ENCODE data around the gene ITSN2. TPM values are rescaled to one million over a fixed set of nuclear protein-coding genes. Genes with fewer than 3 reads are reported as not detected.

Gene ITSN2
- total RNA-seq, 2 experiments from 2014 or later, result 86.8 to 91.3 TPM

GRCh38 chr2:24354957-24355356 lies 5.4 kb downstream of the ITSN2 start:
- no peaks in the 10 kb centered on the region for H3K27me3 Mint-ChIP-seq
- peaks cover 18% of the 10 kb centered on the region for H3K36me3 Mint-ChIP-seq
- ATAC-seq (ENCODE audit: low read depth), result no peak
- H3K4me3 Mint-ChIP-seq, result no peak overlapping the region
- no peaks in the 10 kb centered on the region for H3K9me3 Mint-ChIP-seq
- H3K27ac Mint-ChIP-seq, result no peak overlapping the region
- H3K4me1 Mint-ChIP-seq, result peaks cover 46% of the 10 kb centered on the region
- DNase-seq, result no peak
- POLR2A ChIA-PET, result no interaction called here

- DNase-seq (no peak), ATAC-seq (ENCODE audit: low read depth) (no peak)
- H3K4me1 Mint-ChIP-seq, result peaks cover 49% of the 10 kb centered on the region
- no peaks in the 10 kb centered on the region for H3K9me3 Mint-ChIP-seq
- peaks cover 20% of the 10 kb centered on the region for H3K36me3 Mint-ChIP-seq
- H3K27me3 Mint-ChIP-seq, result no peaks in the 10 kb centered on the region
- no peak overlapping the region for H3K4me3 Mint-ChIP-seq
- no peak overlapping the region for H3K27ac Mint-ChIP-seq
- POLR2A ChIA-PET, result no interaction called here
Measured at GRCh38 chr2:24354395-24354794, 5.9 kb downstream of the ITSN2 start.

- DNase-seq (no peak), ATAC-seq (ENCODE audit: low read depth) (no peak)
- Mint-ChIP-seq H3K9me3 (no peaks in the 10 kb centered on the region), H3K4me3 (no peak overlapping the region), H3K27ac (no peak overlapping the region), H3K27me3 (no peaks in the 10 kb centered on the region), H3K4me1 (peaks cover 51% of the 10 kb centered on the region), H3K36me3 (peaks cover 20% of the 10 kb centered on the region)
- POLR2A ChIA-PET, result no interaction called here
Measured at GRCh38 chr2:24353973-24354372, 6.4 kb downstream of the ITSN2 start.

GRCh38 chr2:24353364-24353763 lies 7.0 kb downstream of the ITSN2 start:
- no peak overlapping the region for H3K27ac Mint-ChIP-seq

GRCh38 chr2:24352664-24353063 lies 7.7 kb downstream of the ITSN2 start:
- Mint-ChIP-seq H3K9me3 (no peaks in the 10 kb centered on the region), H3K36me3 (peaks cover 15% of the 10 kb centered on the region), H3K4me1 (peaks cover 44% of the 10 kb centered on the region), H3K27me3 (no peaks in the 10 kb centered on the region), H3K4me3 (no peak overlapping the region), H3K27ac (no peak overlapping the region)
- ATAC-seq (ENCODE audit: low read depth), result no peak
- POLR2A ChIA-PET, result no interaction called here
- DNase-seq, result no peak

More at GRCh38 chr2:24353364-24353763, 7.0 kb downstream of the ITSN2 start:
- H3K4me1 Mint-ChIP-seq, result peaks cover 49% of the 10 kb centered on the region
- H3K9me3 Mint-ChIP-seq, result no peaks in the 10 kb centered on the region
- DNase-seq, result no peak
- no peak overlapping the region for H3K4me3 Mint-ChIP-seq
- POLR2A ChIA-PET, result no interaction called here
- H3K36me3 Mint-ChIP-seq, result peaks cover 20% of the 10 kb centered on the region
- H3K27me3 Mint-ChIP-seq, result no peaks in the 10 kb centered on the region
- no peak for ATAC-seq (ENCODE audit: low read depth)

- Mint-ChIP-seq H3K9me3 (no peaks in the 10 kb centered on the region), H3K4me3 (no peak overlapping the region), H3K36me3 (peaks cover 12% of the 10 kb centered on the region), H3K4me1 (peaks cover 42% of the 10 kb centered on the region), H3K27ac (no peak overlapping the region), H3K27me3 (no peaks in the 10 kb centered on the region)
- ATAC-seq (ENCODE audit: low read depth) (no peak), DNase-seq (no peak)
- POLR2A ChIA-PET, result no interaction called here
Measured at GRCh38 chr2:24351981-24352380, 8.4 kb downstream of the ITSN2 start.

- DNase-seq (no peak), ATAC-seq (ENCODE audit: low read depth) (no peak)
- Mint-ChIP-seq H3K4me3 (no peak overlapping the region), H3K9me3 (no peaks in the 10 kb centered on the region), H3K27me3 (no peaks in the 10 kb centered on the region), H3K4me1 (peaks cover 40% of the 10 kb centered on the region), H3K36me3 (peaks cover 11% of the 10 kb centered on the region), H3K27ac (no peak overlapping the region)
- POLR2A ChIA-PET, result interaction anchor here (1.7 kb wide), 1 partner anchor 9 kb away, joined by 7 read pairs; the partner anchor contains the start of gene ITSN2
Measured at GRCh38 chr2:24351627-24351938, 8.8 kb downstream of the ITSN2 start.

GRCh38 chr2:24350826-24351626 lies 9.3 kb downstream of the ITSN2 start:
- H3K36me3 Mint-ChIP-seq, result peaks cover 6% of the 10 kb centered on the region
- ATAC-seq (ENCODE audit: low read depth) (no peak), DNase-seq (no peak)
- no peak overlapping the region for H3K27ac Mint-ChIP-seq
- no peaks in the 10 kb centered on the region for H3K9me3 Mint-ChIP-seq
- peaks cover 40% of the 10 kb centered on the region for H3K4me1 Mint-ChIP-seq
- no peaks in the 10 kb centered on the region for H3K27me3 Mint-ChIP-seq
- H3K4me3 Mint-ChIP-seq, result no peak overlapping the region
- POLR2A ChIA-PET, result interaction anchor here (1.7 kb wide), 1 partner anchor 9 kb away, joined by 7 read pairs; the partner anchor contains the start of gene ITSN2

GRCh38 chr2:24349097-24349496 lies 11.2 kb downstream of the ITSN2 start:
- Mint-ChIP-seq H3K27ac (no peak overlapping the region), H3K9me3 (no peaks in the 10 kb centered on the region), H3K36me3 (peaks cover 6% of the 10 kb centered on the region), H3K4me1 (peaks cover 27% of the 10 kb centered on the region), H3K4me3 (no peak overlapping the region), H3K27me3 (no peaks in the 10 kb centered on the region)
- DNase-seq (no peak), ATAC-seq (ENCODE audit: low read depth) (no peak)
- POLR2A ChIA-PET, result no interaction called here

GRCh38 chr2:24345937-24346336 lies 14.4 kb downstream of the ITSN2 start:
- H3K27me3 Mint-ChIP-seq, result no peaks in the 10 kb centered on the region
- no peak overlapping the region for H3K27ac Mint-ChIP-seq
- H3K36me3 Mint-ChIP-seq, result peaks cover 8% of the 10 kb centered on the region
- ATAC-seq (ENCODE audit: low read depth) (no peak), DNase-seq (no peak)
- no peaks in the 10 kb centered on the region for H3K9me3 Mint-ChIP-seq
- peaks cover 27% of the 10 kb centered on the region for H3K4me1 Mint-ChIP-seq
- no peak overlapping the region for H3K4me3 Mint-ChIP-seq
- POLR2A ChIA-PET, result no interaction called here

- Mint-ChIP-seq H3K27me3 (no peaks in the 10 kb centered on the region), H3K27ac (no peak overlapping the region), H3K4me1 (peaks cover 24% of the 10 kb centered on the region), H3K9me3 (no peaks in the 10 kb centered on the region), H3K36me3 (peaks cover 11% of the 10 kb centered on the region), H3K4me3 (no peak overlapping the region)
- POLR2A ChIA-PET, result no interaction called here
- ATAC-seq (ENCODE audit: low read depth) (no peak), DNase-seq (no peak)
Measured at GRCh38 chr2:24343225-24343882, 17.0 kb downstream of the ITSN2 start.

- POLR2A ChIA-PET, result no interaction called here
- no peaks in the 10 kb centered on the region for H3K27me3 Mint-ChIP-seq
- peaks cover 11% of the 10 kb centered on the region for H3K36me3 Mint-ChIP-seq
- ATAC-seq (ENCODE audit: low read depth) (no peak), DNase-seq (no peak)
- H3K4me3 Mint-ChIP-seq, result no peak overlapping the region
- no peak overlapping the region for H3K27ac Mint-ChIP-seq
- H3K9me3 Mint-ChIP-seq, result no peaks in the 10 kb centered on the region
- H3K4me1 Mint-ChIP-seq, result peaks cover 24% of the 10 kb centered on the region
Measured at GRCh38 chr2:24342110-24342910, 18.0 kb downstream of the ITSN2 start.

GRCh38 chr2:24339856-24340262 lies 20.5 kb downstream of the ITSN2 start:
- DNase-seq (no peak), ATAC-seq (ENCODE audit: low read depth) (no peak)
- POLR2A ChIA-PET, result interaction anchor here (1.2 kb wide), 1 partner anchor 19 kb away, joined by 5 read pairs; no protein-coding TSS in a partner anchor
- Mint-ChIP-seq H3K27ac (no peak overlapping the region), H3K36me3 (peaks cover 17% of the 10 kb centered on the region), H3K27me3 (no peaks in the 10 kb centered on the region), H3K9me3 (peaks cover 2% of the 10 kb centered on the region), H3K4me1 (peaks cover 29% of the 10 kb centered on the region), H3K4me3 (no peak overlapping the region)
